Suprapubic skin (tissue), 4 donors: ENCODE data around the gene AASDH.

Experiments
- EP300 ChIP-seq: sonication (generic); formaldehyde crosslinking; IDR thresholded peaks from one replicate; pipeline ENCODE4 v1.6.1; 2017; ENCODE audit warnings: antibody characterized with exemption
- POLR2A ChIP-seq, 2 donors: fragments of 450-650 bp; IDR thresholded peaks; one replicate each; pipeline ENCODE4 v1.6.1; 2017; ENCODE audit warnings: antibody characterized with exemption in 2 of 2, mild to moderate bottlenecking in 2 of 2, moderate library complexity in 2 of 2
- POLR2AphosphoS5 ChIP-seq, 3 donors: sonication (generic); formaldehyde crosslinking; IDR thresholded peaks; one replicate each; pipeline ENCODE4 v1.6.1; 2017; ENCODE audit warnings: antibody characterized with exemption in 3 of 3

GRCh38 chr4:56416349-56416748 lies 29.1 kb upstream of the AASDH start:
- TF ChIP-seq EP300 (no peak), POLR2A (IDR thresholded peaks at IDR 0.05) (no peak), POLR2AphosphoS5 (IDR thresholded peaks at IDR 0.05) (no peak)
